HTR-8/SVneo (cell line): ENCODE results near the gene TWF2.

Experiments used
- DNase-seq: peaks from one replicate; pipeline ENCODE4 v3.0.0; 2011; ENCODE audit warnings: low spot score, mixed read lengths; ENCODE audit not compliant: insufficient read length
- FAIRE-seq: peaks from 2 replicates; lab custom pipeline; 2011; peaks lifted over from hg19 to GRCh38; lab: Jason Lieb, UNC

Gene TWF2

GRCh38 chr3:52226229-52226817, 12.6 kb downstream of the TWF2 start:
- FAIRE-seq (no peak), DNase-seq (no peak)

GRCh38 chr3:52225452-52226228, 13.3 kb downstream of the TWF2 start, which contains the start of gene TLR9:
TSS of gene TLR9 (minus strand) at chr3:52225645. CDS start at chr3:52225529, 116 bp downstream.
- peak; percentile 38 for FAIRE-seq
- no peak for DNase-seq

GRCh38 chr3:52223449-52224408, 15.2 kb downstream of the TWF2 start:
- peak; percentile 23 for FAIRE-seq
- DNase-seq, result no peak

- DNase-seq, result no peak
- no peak for FAIRE-seq
These were observed 16.4 kb downstream of the TWF2 start for GRCh38 chr3:52222319-52223221.

- FAIRE-seq, result peak; percentile 44
- no peak for DNase-seq
These were observed 17.2 kb downstream of the TWF2 start for GRCh38 chr3:52221563-52222318.

GRCh38 chr3:52221141-52221562, 17.8 kb downstream of the TWF2 start:
- DNase-seq, result no peak
- FAIRE-seq, result no peak

- DNase-seq (peak; percentile 90), FAIRE-seq (peak; percentile 98)
These were observed 18.5 kb downstream of the TWF2 start for GRCh38 chr3:52220380-52221026.

- no peak for FAIRE-seq
- no peak for DNase-seq
These were observed 19.9 kb downstream of the TWF2 start for GRCh38 chr3:52218937-52219650.

GRCh38 chr3:52218454-52218853, 20.5 kb downstream of the TWF2 start:
- DNase-seq, result no peak
- FAIRE-seq, result no peak

- FAIRE-seq (no peak), DNase-seq (no peak)
These were observed 20.9 kb downstream of the TWF2 start for GRCh38 chr3:52218026-52218425.

- no peak for DNase-seq
- FAIRE-seq, result no peak
These were observed 21.6 kb downstream of the TWF2 start for GRCh38 chr3:52217409-52217805.

GRCh38 chr3:52216585-52217408, 22.2 kb downstream of the TWF2 start:
- FAIRE-seq (peak; percentile 54), DNase-seq (peak; percentile 77)

- FAIRE-seq, result no peak
- DNase-seq, result no peak
These were observed 23.6 kb downstream of the TWF2 start for GRCh38 chr3:52215351-52215750.

GRCh38 chr3:52213901-52214300, 25.1 kb downstream of the TWF2 start:
- no peak for DNase-seq
- no peak for FAIRE-seq

- no peak for FAIRE-seq
- no peak for DNase-seq
These were observed 26.0 kb downstream of the TWF2 start for GRCh38 chr3:52213005-52213404.

GRCh38 chr3:52211268-52211891, 27.6 kb downstream of the TWF2 start:
- DNase-seq, result no peak
- FAIRE-seq, result no peak
